GM12878 (cell line): ENCODE measurements around the gene FBLN7. TPM values are rescaled to one million over a fixed set of nuclear protein-coding genes. Genes with fewer than 3 reads are reported as not detected.

Experiments
- ATAC-seq: fragments of 200-7000 bp; cut with Tn5 transposase; 3 replicates; pipeline ENCODE4 v1.9.1; 2020; ENCODE audit warnings: mild to moderate bottlenecking, moderate library complexity
- BruUV-seq: library from RNA; stranded (reverse); fragments of 400-500 nt; replicated peaks from 2 replicates; lab custom pipeline; 2021; lab: Mats Ljungman, UMichigan
- CTCF ChIA-PET: fragments of 300-600 bp; sonication (Branson Sonifier 250); formaldehyde crosslinking; extraction: SDS; loops from one replicate; lab custom pipeline; 2021; ENCODE audit warnings: inconsistent platforms; lab: Yijun Ruan, JAX
- POLR2A ChIA-PET: fragments of 350-600 bp; formaldehyde crosslinking; extraction: SDS; loops from one replicate; lab custom pipeline; 2021; ENCODE audit warnings: inconsistent platforms; lab: Charles Lee
- RAD21 ChIA-PET: fragments of 300-600 bp; sonication (Branson Sonifier 250); formaldehyde crosslinking; loops from one replicate; lab custom pipeline; 2023; ENCODE audit warnings: antibody characterized with exemption; ENCODE audit not compliant: unreplicated experiment; lab: Charles Lee
- SMC1A ChIA-PET: fragments of 300-600 bp; sonication (Branson Sonifier 250); formaldehyde crosslinking; loops from one replicate; lab custom pipeline; 2023; ENCODE audit not compliant: unreplicated experiment, uncharacterized antibody; lab: Charles Lee
- DNase-seq: peaks from one replicate; pipeline ENCODE4 v3.0.0-alpha.2; 2011; ENCODE audit warnings: low read depth, low spot score
- FAIRE-seq: peaks from 3 replicates; lab custom pipeline; 2011; peaks lifted over from hg19 to GRCh38; lab: Jason Lieb, UNC
- H2AFZ ChIP-seq: 2 replicates; pipeline ENCODE4 v1.6.0; 2011; ENCODE audit warnings: low read depth, low read length, control low read depth; ENCODE audit not compliant: control insufficient read depth
- H3K27ac ChIP-seq: 2 replicates; pipeline ENCODE4 v1.5.1; 2011; ENCODE audit warnings: control low read depth; ENCODE audit not compliant: control insufficient read depth, insufficient read depth
- H3K27me3 ChIP-seq, 2 experiments: replicated peaks in 1 of 2; 2 replicates each; pipeline versions ENCODE4 v1.6.0 to v1.6.1; 2011; ENCODE audit warnings: low read length in 1 of 2; ENCODE audit not compliant: control insufficient read depth in 2 of 2, insufficient read depth in 2 of 2
- H3K36me3 ChIP-seq, 2 experiments: 2 replicates each; pipeline ENCODE4 v1.5.1; 2011; ENCODE audit warnings: low read length in 1 of 2; ENCODE audit not compliant: control insufficient read depth in 2 of 2, insufficient read depth in 2 of 2
- H3K4me1 ChIP-seq: 2 replicates; pipeline ENCODE4 v1.6.1; 2011; ENCODE audit warnings: mild to moderate bottlenecking, low read length, moderate library complexity, mixed read lengths; ENCODE audit not compliant: control insufficient read depth, insufficient read depth
- H3K4me2 ChIP-seq: 2 replicates; pipeline ENCODE4 v1.6.0; 2011; ENCODE audit warnings: control low read depth; ENCODE audit not compliant: control insufficient read depth, insufficient read depth
- H3K4me3 ChIP-seq: fragments of 200-600 bp; sonication (generic); 2 replicates; pipeline ENCODE4 v1.5.1; 2016
- H3K79me2 ChIP-seq: 2 replicates; pipeline ENCODE4 v1.6.0; 2011; ENCODE audit warnings: low read length; ENCODE audit not compliant: control insufficient read depth, insufficient read depth
- H3K9ac ChIP-seq: 2 replicates; pipeline ENCODE4 v1.8.0; 2011; ENCODE audit warnings: low read length, control low read depth, mixed read lengths; ENCODE audit not compliant: control insufficient read depth, insufficient read depth
- H3K9me3 ChIP-seq: replicated peaks from 3 replicates; pipeline ENCODE4 v1.5.1; 2011; ENCODE audit warnings: mild to moderate bottlenecking, low read length; ENCODE audit not compliant: control insufficient read depth, insufficient read depth
- H4K20me1 ChIP-seq: 2 replicates; pipeline ENCODE4 v1.6.0; 2011; ENCODE audit not compliant: control insufficient read depth, insufficient read depth
- CEBPZ ChIP-seq: fragments of 150-350 bp; IDR thresholded peaks from 2 replicates; pipeline ENCODE4 v1.6.1; 2016; ENCODE audit warnings: low read depth, low read length
- FOXK2 ChIP-seq: fragments of 450-650 bp; IDR thresholded peaks from 2 replicates; pipeline ENCODE4 v1.6.1; 2017; ENCODE audit warnings: mild to moderate bottlenecking, moderate library complexity
- MLLT1 ChIP-seq: fragments of 450-650 bp; IDR thresholded peaks from 2 replicates; pipeline ENCODE4 v1.6.1; 2016; ENCODE audit warnings: mild to moderate bottlenecking
- MTA3 ChIP-seq: IDR thresholded peaks from 2 replicates; pipeline ENCODE4 v1.6.1; 2012; ENCODE audit warnings: low read length, inconsistent platforms, borderline replicate concordance
- NR2C2 ChIP-seq: IDR thresholded peaks from 2 replicates; pipeline ENCODE4 v1.6.1; 2011; ENCODE audit warnings: borderline replicate concordance, low read depth; ENCODE audit not compliant: control insufficient read depth, insufficient read length
- RELA ChIP-seq: fragments of 450-650 bp; IDR thresholded peaks from 2 replicates; pipeline ENCODE4 v1.8.0; 2014; ENCODE audit warnings: borderline replicate concordance; ENCODE audit not compliant: partially characterized antibody
- ZSCAN29 ChIP-seq: fragments of 450-650 bp; IDR thresholded peaks from 2 replicates; pipeline ENCODE4 v1.6.1; 2017; ENCODE audit warnings: mild to moderate bottlenecking, moderate library complexity
- WGBS: methylation state at CpG from one replicate; pipeline ENCODE4 v1.1.6; 2016; ENCODE audit warnings: low lambda C conversion rate; ENCODE audit not compliant: insufficient replicate concordance, insufficient coverage; ENCODE audit errors: missing lambda C conversion rate; 5-methylcytosine and 5-hydroxymethylcytosine counted together
- in situ Hi-C: fragments of 300-500 bp; cut with MboI; formaldehyde crosslinking; loops from 9 replicates; pipeline ENCODE4 v1.14.3; 2018; ENCODE audit warnings: mixed read lengths
- intact Hi-C: fragments of 100-400 bp; cut with micrococcal nuclease; formaldehyde crosslinking; loops from one replicate; pipeline ENCODE4 v1.14.2; 2022; ENCODE audit not compliant: unreplicated experiment
- polyA plus RNA-seq, 11 experiments: library from polyadenylated mRNA; depleted of rRNA in 4 of 11; unstranded in 6 of 11; stranded (reverse) in 5 of 11; fragments of >200 nt; fragmentation: Nextera tagmentation in 4 of 11; fragmentation: Illumina TruSeq in 1 of 11; extraction: Ambion mirVana in 4 of 11; extraction: Trizol in 1 of 11; gene quantifications; 1 replicate in 1 of 11; 2 replicates in 10 of 11; pipeline versions ENCODE4 v1.2.1 to v1.2.3, GENCODE V29; 2011 to 2016; ENCODE audit warnings: inconsistent platforms in 2 of 11, missing spikeins in 2 of 11, low read depth in 1 of 11
- total RNA-seq, 4 experiments: library from RNA; depleted of rRNA in 3 of 4; stranded (reverse); fragments of >200 nt in 3 of 4; fragmentation: Illumina TruSeq in 1 of 4; extraction: Trizol in 1 of 4; gene quantifications; 2 replicates each; pipeline versions ENCODE4 v1.2.1 to v1.2.3, GENCODE V29; 2013 to 2021
- TF ChIP-seq, protein P1 (sequence below): fragments of 450-650 bp; IDR thresholded peaks from 2 replicates; pipeline ENCODE4 v1.6.1; 2017; ENCODE audit warnings: antibody characterized with exemption, mild to moderate bottlenecking, moderate library complexity
- TF ChIP-seq, protein P2 (sequence below): IDR thresholded peaks from 2 replicates; pipeline ENCODE4 v1.6.1; 2012; ENCODE audit warnings: improper control_type of control experiment, low read depth, low read length; ENCODE audit not compliant: insufficient replicate concordance

FBLN7 gene
- total and polyA plus RNA-seq, 10 of the 15 experiments (the other 5 are each of a cell fraction or from before 2014, with no cell fraction given), result 0.01 to 0.10 (median 0.01) TPM; not detected in 7

DNA sequence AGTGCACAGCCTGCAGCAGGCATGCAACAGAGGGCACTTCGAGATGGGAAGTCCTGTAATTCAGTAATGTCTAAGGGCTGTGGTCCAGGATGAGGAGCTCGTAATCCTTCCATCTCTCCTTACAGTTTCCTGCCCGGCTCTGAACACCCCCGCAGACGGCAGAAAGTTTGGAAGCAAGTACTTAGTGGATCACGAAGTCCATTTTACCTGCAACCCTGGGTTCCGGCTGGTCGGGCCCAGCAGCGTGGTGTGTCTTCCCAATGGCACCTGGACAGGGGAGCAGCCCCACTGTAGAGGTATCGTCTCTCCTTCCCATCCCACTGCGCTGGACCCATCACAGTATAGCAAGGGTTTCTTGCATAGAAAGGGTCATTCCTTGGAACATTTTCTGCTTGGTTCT is 26.7 kb downstream of the FBLN7 start:
- Histone ChIP-seq H3K4me2 (no peak overlapping the region), H3K27me3 (0 out of 4 replicates have a peak, but pooled peaks cover 0 to 1% of the 10 kb centered on the region in 2 experiments), H3K79me2 (no peaks in the 10 kb centered on the region), H3K9ac (no peak overlapping the region), H3K36me3 (no peaks in the 10 kb centered on the region), H3K27ac (no peak overlapping the region), H3K4me3 (no peak overlapping the region), H3K9me3 (no peaks in the 10 kb centered on the region), H3K4me1 (no peaks in the 10 kb centered on the region), H2AFZ (no peak overlapping the region), H4K20me1 (no peaks in the 10 kb centered on the region)
- no TSS peak for BruUV-seq
- in situ Hi-C loops, result no loop called here
- intact Hi-C loops, result no loop called here
- FAIRE-seq (no peak), DNase-seq (no peak), ATAC-seq (no peak)
- ChIA-PET RAD21 (no interaction called here), CTCF (no interaction called here), POLR2A (no interaction called here), SMC1A (no interaction called here)
- 58% methylated on average over 11 of the region's 11 CpGs for WGBS
- TF ChIP-seq MTA3 (no peak), ZSCAN29 (no peak), RELA (no peak), FOXK2 (no peak), NR2C2 (no peak), MLLT1 (no peak), CEBPZ (no peak)
- TF ChIP-seq, protein P1, sequence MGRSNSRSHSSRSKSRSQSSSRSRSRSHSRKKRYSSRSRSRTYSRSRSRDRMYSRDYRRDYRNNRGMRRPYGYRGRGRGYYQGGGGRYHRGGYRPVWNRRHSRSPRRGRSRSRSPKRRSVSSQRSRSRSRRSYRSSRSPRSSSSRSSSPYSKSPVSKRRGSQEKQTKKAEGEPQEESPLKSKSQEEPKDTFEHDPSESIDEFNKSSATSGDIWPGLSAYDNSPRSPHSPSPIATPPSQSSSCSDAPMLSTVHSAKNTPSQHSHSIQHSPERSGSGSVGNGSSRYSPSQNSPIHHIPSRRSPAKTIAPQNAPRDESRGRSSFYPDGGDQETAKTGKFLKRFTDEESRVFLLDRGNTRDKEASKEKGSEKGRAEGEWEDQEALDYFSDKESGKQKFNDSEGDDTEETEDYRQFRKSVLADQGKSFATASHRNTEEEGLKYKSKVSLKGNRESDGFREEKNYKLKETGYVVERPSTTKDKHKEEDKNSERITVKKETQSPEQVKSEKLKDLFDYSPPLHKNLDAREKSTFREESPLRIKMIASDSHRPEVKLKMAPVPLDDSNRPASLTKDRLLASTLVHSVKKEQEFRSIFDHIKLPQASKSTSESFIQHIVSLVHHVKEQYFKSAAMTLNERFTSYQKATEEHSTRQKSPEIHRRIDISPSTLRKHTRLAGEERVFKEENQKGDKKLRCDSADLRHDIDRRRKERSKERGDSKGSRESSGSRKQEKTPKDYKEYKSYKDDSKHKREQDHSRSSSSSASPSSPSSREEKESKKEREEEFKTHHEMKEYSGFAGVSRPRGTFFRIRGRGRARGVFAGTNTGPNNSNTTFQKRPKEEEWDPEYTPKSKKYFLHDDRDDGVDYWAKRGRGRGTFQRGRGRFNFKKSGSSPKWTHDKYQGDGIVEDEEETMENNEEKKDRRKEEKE, result no peak
- TF ChIP-seq, protein P2, sequence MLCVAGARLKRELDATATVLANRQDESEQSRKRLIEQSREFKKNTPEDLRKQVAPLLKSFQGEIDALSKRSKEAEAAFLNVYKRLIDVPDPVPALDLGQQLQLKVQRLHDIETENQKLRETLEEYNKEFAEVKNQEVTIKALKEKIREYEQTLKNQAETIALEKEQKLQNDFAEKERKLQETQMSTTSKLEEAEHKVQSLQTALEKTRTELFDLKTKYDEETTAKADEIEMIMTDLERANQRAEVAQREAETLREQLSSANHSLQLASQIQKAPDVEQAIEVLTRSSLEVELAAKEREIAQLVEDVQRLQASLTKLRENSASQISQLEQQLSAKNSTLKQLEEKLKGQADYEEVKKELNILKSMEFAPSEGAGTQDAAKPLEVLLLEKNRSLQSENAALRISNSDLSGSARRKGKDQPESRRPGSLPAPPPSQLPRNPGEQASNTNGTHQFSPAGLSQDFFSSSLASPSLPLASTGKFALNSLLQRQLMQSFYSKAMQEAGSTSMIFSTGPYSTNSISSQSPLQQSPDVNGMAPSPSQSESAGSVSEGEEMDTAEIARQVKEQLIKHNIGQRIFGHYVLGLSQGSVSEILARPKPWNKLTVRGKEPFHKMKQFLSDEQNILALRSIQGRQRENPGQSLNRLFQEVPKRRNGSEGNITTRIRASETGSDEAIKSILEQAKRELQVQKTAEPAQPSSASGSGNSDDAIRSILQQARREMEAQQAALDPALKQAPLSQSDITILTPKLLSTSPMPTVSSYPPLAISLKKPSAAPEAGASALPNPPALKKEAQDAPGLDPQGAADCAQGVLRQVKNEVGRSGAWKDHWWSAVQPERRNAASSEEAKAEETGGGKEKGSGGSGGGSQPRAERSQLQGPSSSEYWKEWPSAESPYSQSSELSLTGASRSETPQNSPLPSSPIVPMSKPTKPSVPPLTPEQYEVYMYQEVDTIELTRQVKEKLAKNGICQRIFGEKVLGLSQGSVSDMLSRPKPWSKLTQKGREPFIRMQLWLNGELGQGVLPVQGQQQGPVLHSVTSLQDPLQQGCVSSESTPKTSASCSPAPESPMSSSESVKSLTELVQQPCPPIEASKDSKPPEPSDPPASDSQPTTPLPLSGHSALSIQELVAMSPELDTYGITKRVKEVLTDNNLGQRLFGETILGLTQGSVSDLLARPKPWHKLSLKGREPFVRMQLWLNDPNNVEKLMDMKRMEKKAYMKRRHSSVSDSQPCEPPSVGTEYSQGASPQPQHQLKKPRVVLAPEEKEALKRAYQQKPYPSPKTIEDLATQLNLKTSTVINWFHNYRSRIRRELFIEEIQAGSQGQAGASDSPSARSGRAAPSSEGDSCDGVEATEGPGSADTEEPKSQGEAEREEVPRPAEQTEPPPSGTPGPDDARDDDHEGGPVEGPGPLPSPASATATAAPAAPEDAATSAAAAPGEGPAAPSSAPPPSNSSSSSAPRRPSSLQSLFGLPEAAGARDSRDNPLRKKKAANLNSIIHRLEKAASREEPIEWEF, result no peak
